H1 (cell line): ENCODE data around the gene MMP20. TPM values are rescaled to one million over a fixed set of nuclear protein-coding genes. Genes with fewer than 3 reads are reported as not detected.

Experiments used
- CTCF ChIA-PET: fragments of 300-600 bp; sonication (Branson Sonifier 250); formaldehyde crosslinking; loops from one replicate; lab custom pipeline; 2021; ENCODE audit not compliant: partially characterized antibody; lab: Charles Lee
- POLR2A ChIA-PET: fragments of 300-600 bp; sonication (Branson Sonifier 250); formaldehyde crosslinking; loops from one replicate; lab custom pipeline; 2021; ENCODE audit warnings: inconsistent platforms; ENCODE audit not compliant: partially characterized antibody; lab: Charles Lee
- DNase-seq, 2 experiments: peaks; one replicate each; pipeline versions ENCODE4 v3.0.0 to v3.0.0-alpha.2; 2010 to 2022; ENCODE audit warnings: low spot score in 2 of 2, low read depth in 1 of 2, mixed read lengths in 1 of 2
- FAIRE-seq: peaks from 2 replicates; lab custom pipeline; 2011; peaks lifted over from hg19 to GRCh38; lab: Jason Lieb, UNC
- H2AFZ ChIP-seq: 2 replicates; pipeline ENCODE4 v1.8.1; 2012; ENCODE audit warnings: low read length, inconsistent platforms
- H2AK5ac ChIP-seq: 2 replicates; pipeline ENCODE4 v1.6.1; 2013; ENCODE audit warnings: low read depth, low read length
- H2BK120ac ChIP-seq: replicated peaks from 2 replicates; pipeline ENCODE3; 2013; ENCODE audit warnings: low read depth, low read length, inconsistent platforms
- H2BK12ac ChIP-seq: 2 replicates; pipeline ENCODE4 v1.6.1; 2013; ENCODE audit warnings: low read depth, low read length
- H2BK15ac ChIP-seq: 2 replicates; pipeline ENCODE4 v1.6.1; 2013; ENCODE audit warnings: low read length
- H2BK20ac ChIP-seq: 2 replicates; pipeline ENCODE4 v1.6.1; 2013; ENCODE audit warnings: low read length
- H2BK5ac ChIP-seq: 2 replicates; pipeline ENCODE4 v1.6.1; 2013; ENCODE audit warnings: low read depth, low read length
- H3K14ac ChIP-seq: 2 replicates; pipeline ENCODE4 v1.6.1; 2013; ENCODE audit warnings: inconsistent platforms; ENCODE audit not compliant: insufficient read length
- H3K18ac ChIP-seq: 2 replicates; pipeline ENCODE4 v1.6.1; 2013; ENCODE audit warnings: low read length; ENCODE audit errors: extremely low read depth
- H3K23ac ChIP-seq: 2 replicates; pipeline ENCODE4 v1.6.1; 2013; ENCODE audit warnings: inconsistent platforms; ENCODE audit not compliant: insufficient read length
- H3K23me2 ChIP-seq: 2 replicates; pipeline ENCODE4 v1.6.1; 2013; ENCODE audit warnings: low read depth, low read length
- H3K27ac ChIP-seq: 2 replicates; pipeline ENCODE4 v1.6.1; 2011; ENCODE audit warnings: low read depth, low read length, inconsistent platforms
- H3K27me3 ChIP-seq, 4 experiments: replicated peaks in 1 of 4; 1 replicate in 1 of 4; 2 replicates in 3 of 4; pipeline versions ENCODE4 v1.6.1 to v1.8.1; 2011 to 2013; ENCODE audit warnings: low read length in 3 of 4, mild to moderate bottlenecking in 3 of 4, inconsistent platforms in 2 of 4, mixed read lengths in 2 of 4, moderate library complexity in 1 of 4; ENCODE audit not compliant: control insufficient read depth in 3 of 4, insufficient read depth in 3 of 4; ENCODE audit errors: extremely low read depth in 1 of 4
- H3K36me3 ChIP-seq, 4 experiments: 2 replicates each; pipeline versions ENCODE4 v1.6.1 to v1.8.1; 2011 to 2013; ENCODE audit warnings: mild to moderate bottlenecking in 4 of 4, low read length in 3 of 4, moderate library complexity in 2 of 4, control low read depth in 1 of 4, inconsistent platforms in 1 of 4; ENCODE audit not compliant: insufficient read depth in 4 of 4, control insufficient read depth in 2 of 4
- H3K4ac ChIP-seq: replicated peaks from 2 replicates; pipeline ENCODE3; 2013; ENCODE audit warnings: low read length, low read depth, mixed read lengths, inconsistent platforms; ENCODE audit not compliant: insufficient read length
- H3K4me1 ChIP-seq, 4 experiments: replicated peaks in 1 of 4; 1 replicate in 1 of 4; 2 replicates in 3 of 4; pipeline versions ENCODE4 v1.6.1 to v1.8.1; 2011 to 2013; ENCODE audit warnings: low read length in 3 of 4, inconsistent platforms in 2 of 4, mixed read lengths in 1 of 4; ENCODE audit not compliant: insufficient read depth in 4 of 4, control insufficient read depth in 3 of 4
- H3K4me2 ChIP-seq, 2 experiments: 2 replicates each; pipeline versions ENCODE4 v1.6.1 to v1.8.1; 2011 to 2013; ENCODE audit warnings: low read depth in 2 of 2, low read length in 2 of 2, control low read depth in 1 of 2, inconsistent platforms in 1 of 2, mild to moderate bottlenecking in 1 of 2; ENCODE audit not compliant: insufficient read depth in 1 of 2
- H3K4me3 ChIP-seq, 4 experiments: fragments of 200-600, 300-600 bp in 1 of 4; sonication (generic), shearing (Covaris generic), sonication (Bioruptor Twin) in 1 of 4; 2 replicates each; pipeline versions ENCODE4 v1.5.1 to v1.8.1; 2011 to 2016; ENCODE audit warnings: low read length in 4 of 4, low read depth in 3 of 4, control low read depth in 2 of 4, inconsistent platforms in 2 of 4, mild to moderate bottlenecking in 2 of 4, mixed read lengths in 1 of 4, moderate library complexity in 1 of 4; ENCODE audit not compliant: insufficient read depth in 2 of 4; ENCODE audit errors: extremely low read depth in 1 of 4
- H3K56ac ChIP-seq: replicated peaks from 2 replicates; pipeline ENCODE3; 2013; ENCODE audit warnings: low read depth, mild to moderate bottlenecking, mixed read lengths, low read length, inconsistent platforms; ENCODE audit not compliant: insufficient read length
- H3K79me1 ChIP-seq: 2 replicates; pipeline ENCODE4 v1.6.1; 2013; ENCODE audit warnings: low read depth, low read length, control low read depth
- H3K79me2 ChIP-seq, 2 experiments: 2 replicates each; pipeline versions ENCODE4 v1.6.1 to v1.8.1; 2012 to 2013; ENCODE audit warnings: low read length in 2 of 2, mild to moderate bottlenecking in 2 of 2, inconsistent platforms in 1 of 2; ENCODE audit not compliant: insufficient read depth in 2 of 2, control insufficient read depth in 1 of 2
- H3K9ac ChIP-seq, 4 experiments: replicated peaks in 1 of 4; 1 replicate in 1 of 4; 2 replicates in 3 of 4; pipeline versions ENCODE4 v1.6.1 to v1.8.1; 2011 to 2013; ENCODE audit warnings: low read depth in 3 of 4, low read length in 3 of 4, control low read depth in 2 of 4, mild to moderate bottlenecking in 2 of 4, moderate library complexity in 2 of 4, inconsistent platforms in 1 of 4; ENCODE audit errors: extremely low read depth in 1 of 4
- H3K9me3 ChIP-seq, 2 experiments: 2 replicates each; pipeline versions ENCODE4 v1.6.1 to v1.8.1; 2012 to 2013; ENCODE audit warnings: mild to moderate bottlenecking in 2 of 2, moderate library complexity in 2 of 2, control low read depth in 1 of 2, inconsistent platforms in 1 of 2, low read depth in 1 of 2, low read length in 1 of 2, mixed read lengths in 1 of 2; ENCODE audit not compliant: insufficient read depth in 2 of 2
- H4K20me1 ChIP-seq, 2 experiments: replicated peaks in 1 of 2; 2 replicates each; pipeline versions ENCODE3 to v1.8.1; 2011 to 2013; ENCODE audit warnings: inconsistent platforms in 2 of 2, low read length in 2 of 2, mild to moderate bottlenecking in 1 of 2; ENCODE audit not compliant: insufficient read depth in 2 of 2, control insufficient read depth in 1 of 2
- H4K5ac ChIP-seq: 2 replicates; pipeline ENCODE4 v1.6.1; 2013; ENCODE audit warnings: low read length, low read depth, mixed read lengths, inconsistent platforms; ENCODE audit not compliant: insufficient read length
- H4K8ac ChIP-seq: 2 replicates; pipeline ENCODE4 v1.8.0; 2013; ENCODE audit warnings: mild to moderate bottlenecking, moderate library complexity, low read length, inconsistent platforms; ENCODE audit not compliant: insufficient read depth; ENCODE audit errors: extremely low read depth
- H4K91ac ChIP-seq: replicated peaks from 2 replicates; pipeline ENCODE3; 2013; ENCODE audit warnings: low read length, mixed read lengths, inconsistent platforms; ENCODE audit not compliant: insufficient read length
- FOSL1 ChIP-seq: IDR thresholded peaks from 2 replicates; pipeline ENCODE4 v1.6.1; 2011; ENCODE audit warnings: mild to moderate bottlenecking, low read depth, low read length, moderate library complexity; ENCODE audit not compliant: insufficient read depth
- JUN ChIP-seq: IDR thresholded peaks from 2 replicates; pipeline ENCODE4 v1.6.1; 2011; ENCODE audit warnings: low read depth, mild to moderate bottlenecking, improper control_type of control experiment, low read length
- RBBP5 ChIP-seq: IDR thresholded peaks from 2 replicates; pipeline ENCODE4 v1.7.1; 2012; ENCODE audit warnings: low read depth, mild to moderate bottlenecking, inconsistent platforms, low read length, moderate library complexity, borderline replicate concordance
- RXRA ChIP-seq: IDR thresholded peaks from 2 replicates; pipeline ENCODE4 v1.6.1; 2011; ENCODE audit warnings: low read depth, mild to moderate bottlenecking, low read length, moderate library complexity; ENCODE audit not compliant: insufficient read depth
- SIRT6 ChIP-seq: IDR thresholded peaks from one replicate; pipeline ENCODE4 v1.7.1; 2012; ENCODE audit warnings: low read length, inconsistent platforms
- SIX5 ChIP-seq: IDR thresholded peaks from 2 replicates; pipeline ENCODE4 v1.6.1; 2011; ENCODE audit warnings: mild to moderate bottlenecking, low read depth, low read length
- TAF7 ChIP-seq: optimal IDR thresholded peaks from 2 replicates; pipeline ENCODE3; 2011; ENCODE audit warnings: low read depth, mild to moderate bottlenecking, inconsistent platforms, low read length, moderate library complexity, borderline replicate concordance
- TEAD4 ChIP-seq: IDR thresholded peaks from 2 replicates; pipeline ENCODE4 v1.6.1; 2012; ENCODE audit warnings: low read depth, low read length, inconsistent platforms, mixed read lengths
- ZNF274 ChIP-seq: IDR thresholded peaks from 2 replicates; pipeline ENCODE4 v1.7.0; 2012; ENCODE audit warnings: low read length, borderline replicate concordance; ENCODE audit errors: extremely low read depth
- WGBS, 2 experiments: shearing (Covaris generic) in 1 of 2; methylation state at CpG; one replicate each; pipeline versions ENCODE4 v1.1.6 to v1.1.7; 2013 to 2015; ENCODE audit warnings: low lambda C conversion rate in 2 of 2, mixed read lengths in 2 of 2, inconsistent platforms in 1 of 2, low coverage in 1 of 2, missing lambda C conversion rate in 1 of 2; ENCODE audit not compliant: insufficient replicate concordance in 2 of 2, insufficient coverage in 1 of 2, insufficient read length in 1 of 2; ENCODE audit errors: extremely low coverage in 1 of 2, missing lambda C conversion rate in 1 of 2; 5-methylcytosine and 5-hydroxymethylcytosine counted together
- polyA plus RNA-seq, 7 experiments: library from polyadenylated mRNA; depleted of rRNA in 3 of 7; stranded (reverse) in 5 of 7; unstranded in 2 of 7; fragments of >200 nt in 5 of 7; fragments of 200-250 nt in 2 of 7; gene quantifications; 1 replicate in 5 of 7; 2 replicates in 1 of 7; 4 replicates in 1 of 7; pipeline versions ENCODE4 v1.2.1 to v1.2.3, GENCODE V29; 2011 to 2013; ENCODE audit warnings: missing spikeins in 2 of 7, mixed read lengths in 2 of 7
- total RNA-seq: library from RNA; stranded (reverse); fragmentation: NEBNext Ultra II Directional; extraction: Animal tissue kit (Norgen Biotek cat#: 25700); gene quantifications from 2 replicates; pipeline ENCODE4 v1.2.1, GENCODE V29; 2021
- TF ChIP-seq, protein P1 (sequence below): IDR thresholded peaks from 2 replicates; pipeline ENCODE4 v1.6.1; 2012; ENCODE audit warnings: low read length, inconsistent platforms
- TF ChIP-seq, protein P2 (sequence below): IDR thresholded peaks from 2 replicates; pipeline ENCODE4 v1.6.1; 2011; ENCODE audit warnings: low read depth, mild to moderate bottlenecking, low read length; ENCODE audit not compliant: insufficient read depth

The MMP20 gene
- total and polyA plus RNA-seq, 2 of the 8 experiments (the other 6 are each of a cell fraction or from before 2014, with no cell fraction given), result not detected

DNA sequence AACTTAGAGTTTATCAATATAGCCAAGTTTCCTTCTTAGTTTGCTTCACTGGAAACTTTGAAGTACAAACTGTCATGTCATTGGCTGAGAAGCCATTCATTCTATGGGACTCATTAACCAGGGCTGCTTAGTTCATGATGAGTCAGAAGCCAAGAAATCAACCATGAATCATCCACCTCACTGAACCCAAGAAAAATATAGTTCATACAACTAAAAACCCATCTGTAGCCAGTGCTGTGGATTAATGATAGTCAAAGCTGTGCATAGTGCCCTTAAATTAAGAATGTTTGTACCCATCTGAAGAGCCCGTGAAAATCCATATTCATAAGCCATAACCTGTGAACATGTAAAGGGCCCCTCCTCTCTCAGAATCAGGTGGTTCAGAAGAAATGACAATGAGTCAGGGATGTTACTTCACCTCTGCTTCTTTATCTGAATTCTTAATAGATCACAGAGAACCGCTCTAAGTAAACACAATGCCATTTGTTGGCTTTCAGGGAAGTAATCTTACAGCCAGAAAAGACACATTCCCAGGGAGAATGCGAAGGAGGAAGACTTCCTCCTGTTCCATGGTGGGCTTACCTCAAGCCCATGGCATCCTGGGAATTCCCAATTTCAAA, 25.4 kb downstream of the MMP20 start:
- no peak overlapping the region for H2BK5ac ChIP-seq
- H4K5ac ChIP-seq, result no peak overlapping the region
- no peak overlapping the region for H2AK5ac ChIP-seq
- no peak overlapping the region for H2BK12ac ChIP-seq
- H3K36me3 ChIP-seq, result no peaks in the 10 kb centered on the region
- H3K27ac ChIP-seq, result no peak overlapping the region
- H2BK20ac ChIP-seq, result no peak overlapping the region
- H3K18ac ChIP-seq, result no peak overlapping the region
- no peak overlapping the region for H3K4ac ChIP-seq
- H3K23ac ChIP-seq, result no peak overlapping the region
- no peaks in the 10 kb centered on the region for H3K79me1 ChIP-seq
- 85% methylated on average over 3 of the region's 3 CpGs; no CpG with 5 or more reads in 1 of the 2 experiments for WGBS, 2 experiments
- ChIA-PET POLR2A (no interaction called here), CTCF (interaction anchor here (0.9 to 1.0 kb wide), 2 partner anchors 11 to 14 kb away, joined by 3 read pairs; no protein-coding TSS in a partner anchor)
- no peak overlapping the region for H3K14ac ChIP-seq
- no peaks in the 10 kb centered on the region for H4K20me1 ChIP-seq
- no peak overlapping the region for H3K4me2 ChIP-seq
- no peaks in the 10 kb centered on the region for H3K9me3 ChIP-seq
- H4K91ac ChIP-seq, result no peak overlapping the region
- FAIRE-seq, result no peak
- no peaks in the 10 kb centered on the region for H3K79me2 ChIP-seq
- no peaks in the 10 kb centered on the region for H3K23me2 ChIP-seq
- no peak overlapping the region for H2BK120ac ChIP-seq
- no peak overlapping the region for H3K4me3 ChIP-seq
- H2BK15ac ChIP-seq, result no peak overlapping the region
- no peaks in the 10 kb centered on the region for H3K27me3 ChIP-seq
- no peak for DNase-seq
- H3K9ac ChIP-seq, result no peak overlapping the region
- H3K56ac ChIP-seq, result no peak overlapping the region
- H4K8ac ChIP-seq, result no peak overlapping the region
- H3K4me1 ChIP-seq, result peaks cover 0 to 6% (median 1%) of the 10 kb centered on the region in 4 experiments; a peak in 2 of 7 replicates
- H2AFZ ChIP-seq, result no peak overlapping the region
- TF ChIP-seq SIRT6, result no peak
- TF ChIP-seq JUN, result no peak
- TF ChIP-seq ZNF274, result no peak
- TF ChIP-seq, protein P1, sequence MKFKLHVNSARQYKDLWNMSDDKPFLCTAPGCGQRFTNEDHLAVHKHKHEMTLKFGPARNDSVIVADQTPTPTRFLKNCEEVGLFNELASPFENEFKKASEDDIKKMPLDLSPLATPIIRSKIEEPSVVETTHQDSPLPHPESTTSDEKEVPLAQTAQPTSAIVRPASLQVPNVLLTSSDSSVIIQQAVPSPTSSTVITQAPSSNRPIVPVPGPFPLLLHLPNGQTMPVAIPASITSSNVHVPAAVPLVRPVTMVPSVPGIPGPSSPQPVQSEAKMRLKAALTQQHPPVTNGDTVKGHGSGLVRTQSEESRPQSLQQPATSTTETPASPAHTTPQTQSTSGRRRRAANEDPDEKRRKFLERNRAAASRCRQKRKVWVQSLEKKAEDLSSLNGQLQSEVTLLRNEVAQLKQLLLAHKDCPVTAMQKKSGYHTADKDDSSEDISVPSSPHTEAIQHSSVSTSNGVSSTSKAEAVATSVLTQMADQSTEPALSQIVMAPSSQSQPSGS, result no peak
- no peak for TF ChIP-seq FOSL1
- no peak for TF ChIP-seq TAF7
- no peak for TF ChIP-seq RBBP5
- no peak for TF ChIP-seq TEAD4
- TF ChIP-seq RXRA, result no peak
- TF ChIP-seq, protein P2, sequence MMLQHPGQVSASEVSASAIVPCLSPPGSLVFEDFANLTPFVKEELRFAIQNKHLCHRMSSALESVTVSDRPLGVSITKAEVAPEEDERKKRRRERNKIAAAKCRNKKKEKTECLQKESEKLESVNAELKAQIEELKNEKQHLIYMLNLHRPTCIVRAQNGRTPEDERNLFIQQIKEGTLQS, result no peak
- no peak for TF ChIP-seq SIX5
